ENCODE measurements around the gene SOS1. TPM values are rescaled to one million over a fixed set of nuclear protein-coding genes. Genes with fewer than 3 reads are reported as not detected.

Gene SOS1
- total and polyA plus RNA-seq, 2 donors, result 17.3 to 92.6 TPM

- DNase-seq (ENCODE audit: extremely low spot score), result no peak
- no peaks in the 10 kb centered on the region for H3K36me3 ChIP-seq (ENCODE audit: insufficient read depth)
- WGBS, result 98% methylated on average over 3 of the region's 3 CpGs
- H3K4me3 ChIP-seq (ENCODE audit: low read depth, low read length), result no peak overlapping the region
- no peak overlapping the region for H3K27ac ChIP-seq (ENCODE audit: low read depth)
- H3K4me1 ChIP-seq (ENCODE audit: insufficient read depth), result no peaks in the 10 kb centered on the region
Measured at GRCh38 chr2:38978908-38979307, 141.9 kb downstream of the SOS1 start.

- DNase-seq (ENCODE audit: extremely low spot score), result no peak
- H3K36me3 ChIP-seq (ENCODE audit: insufficient read depth), result no peaks in the 10 kb centered on the region
- no peaks in the 10 kb centered on the region for H3K4me1 ChIP-seq (ENCODE audit: insufficient read depth)
- H3K4me3 ChIP-seq (ENCODE audit: low read depth, low read length), result no peak overlapping the region
- WGBS, result 67% methylated on average over 5 of the region's 5 CpGs
- no peak overlapping the region for H3K27ac ChIP-seq (ENCODE audit: low read depth)
Measured at GRCh38 chr2:38978296-38978903, 142.5 kb downstream of the SOS1 start.

- H3K27ac ChIP-seq (ENCODE audit: low read depth), result no peak overlapping the region
- H3K36me3 ChIP-seq (ENCODE audit: insufficient read depth), result no peaks in the 10 kb centered on the region
- 85% methylated on average over 3 of the region's 3 CpGs for WGBS
- DNase-seq (ENCODE audit: extremely low spot score), result no peak
- H3K4me3 ChIP-seq (ENCODE audit: low read depth, low read length), result no peak overlapping the region
- H3K4me1 ChIP-seq (ENCODE audit: insufficient read depth), result no peaks in the 10 kb centered on the region
Measured at GRCh38 chr2:38977047-38977446, 143.8 kb downstream of the SOS1 start.

- H3K36me3 ChIP-seq (ENCODE audit: insufficient read depth), result no peaks in the 10 kb centered on the region
- DNase-seq (ENCODE audit: extremely low spot score), result no peak
- H3K4me1 ChIP-seq (ENCODE audit: insufficient read depth), result no peaks in the 10 kb centered on the region
- no peak overlapping the region for H3K27ac ChIP-seq (ENCODE audit: low read depth)
- 31% methylated on average over 6 of the region's 6 CpGs for WGBS
- H3K4me3 ChIP-seq (ENCODE audit: low read depth, low read length), result no peak overlapping the region
Measured at GRCh38 chr2:38975042-38975441, 145.8 kb downstream of the SOS1 start.

- no peak overlapping the region for H3K4me3 ChIP-seq (ENCODE audit: low read depth, low read length)
- no peak for DNase-seq (ENCODE audit: extremely low spot score)
- H3K4me1 ChIP-seq (ENCODE audit: insufficient read depth), result no peaks in the 10 kb centered on the region
- H3K27ac ChIP-seq (ENCODE audit: low read depth), result no peak overlapping the region
- no peaks in the 10 kb centered on the region for H3K36me3 ChIP-seq (ENCODE audit: insufficient read depth)
Measured at GRCh38 chr2:38973266-38973665, 147.6 kb downstream of the SOS1 start.

GRCh38 chr2:38971377-38971776 lies 149.5 kb downstream of the SOS1 start:
- Histone ChIP-seq H3K4me3 (ENCODE audit: low read depth, low read length) (no peak overlapping the region), H3K4me1 (ENCODE audit: insufficient read depth) (no peaks in the 10 kb centered on the region), H3K27ac (ENCODE audit: low read depth) (no peak overlapping the region), H3K36me3 (ENCODE audit: insufficient read depth) (no peaks in the 10 kb centered on the region)
- 90% methylated on average over 4 of the region's 4 CpGs for WGBS
- no peak for DNase-seq (ENCODE audit: extremely low spot score)

- H3K36me3 ChIP-seq (ENCODE audit: insufficient read depth), result no peaks in the 10 kb centered on the region
- no peaks in the 10 kb centered on the region for H3K4me1 ChIP-seq (ENCODE audit: insufficient read depth)
- no peak for DNase-seq (ENCODE audit: extremely low spot score)
- 94% methylated on average over 2 of the region's 2 CpGs for WGBS
- no peak overlapping the region for H3K27ac ChIP-seq (ENCODE audit: low read depth)
- H3K4me3 ChIP-seq (ENCODE audit: low read depth, low read length), result no peak overlapping the region
Measured at GRCh38 chr2:38968021-38968420, 152.8 kb downstream of the SOS1 start.

- no peaks in the 10 kb centered on the region for H3K4me1 ChIP-seq (ENCODE audit: insufficient read depth)
- DNase-seq (ENCODE audit: extremely low spot score), result no peak
- no peak overlapping the region for H3K4me3 ChIP-seq (ENCODE audit: low read depth, low read length)
- H3K36me3 ChIP-seq (ENCODE audit: insufficient read depth), result no peaks in the 10 kb centered on the region
- H3K27ac ChIP-seq (ENCODE audit: low read depth), result no peak overlapping the region
- WGBS, result 55% methylated on average over 1 of the region's 1 CpG
Measured at GRCh38 chr2:38966678-38967077, 154.2 kb downstream of the SOS1 start.

GRCh38 chr2:38966006-38966405 lies 154.8 kb downstream of the SOS1 start:
- no peaks in the 10 kb centered on the region for H3K4me1 ChIP-seq (ENCODE audit: insufficient read depth)
- 95% methylated on average over 5 of the region's 5 CpGs for WGBS
- no peaks in the 10 kb centered on the region for H3K36me3 ChIP-seq (ENCODE audit: insufficient read depth)
- DNase-seq (ENCODE audit: extremely low spot score), result no peak
- no peak overlapping the region for H3K27ac ChIP-seq (ENCODE audit: low read depth)
- H3K4me3 ChIP-seq (ENCODE audit: low read depth, low read length), result no peak overlapping the region

GRCh38 chr2:38960609-38961320 lies 160.1 kb downstream of the SOS1 start:
- Histone ChIP-seq H3K4me3 (ENCODE audit: low read depth, low read length) (peak overlapping the region; percentile 43), H3K4me1 (ENCODE audit: insufficient read depth) (no peaks in the 10 kb centered on the region), H3K36me3 (ENCODE audit: insufficient read depth) (no peaks in the 10 kb centered on the region), H3K27ac (ENCODE audit: low read depth) (no peak overlapping the region)
- no peak for DNase-seq (ENCODE audit: extremely low spot score)
- WGBS, result 51% methylated on average over 34 of the region's 34 CpGs

- Histone ChIP-seq H3K4me3 (ENCODE audit: low read depth, low read length) (peak overlapping the region; percentile 43), H3K27ac (ENCODE audit: low read depth) (no peak overlapping the region), H3K4me1 (ENCODE audit: insufficient read depth) (no peaks in the 10 kb centered on the region), H3K36me3 (ENCODE audit: insufficient read depth) (no peaks in the 10 kb centered on the region)
- WGBS, result 6% methylated on average over 97 of the region's 97 CpGs
- DNase-seq (ENCODE audit: extremely low spot score), result peak; percentile 33
Measured at GRCh38 chr2:38959938-38960608, 160.8 kb downstream of the SOS1 start.

GRCh38 chr2:38959466-38959865 lies 161.4 kb downstream of the SOS1 start:
- no peak for DNase-seq (ENCODE audit: extremely low spot score)
- no peaks in the 10 kb centered on the region for H3K4me1 ChIP-seq (ENCODE audit: insufficient read depth)
- WGBS, result 80% methylated on average over 24 of the region's 24 CpGs
- peak overlapping the region; percentile 43 for H3K4me3 ChIP-seq (ENCODE audit: low read depth, low read length)
- H3K27ac ChIP-seq (ENCODE audit: low read depth), result no peak overlapping the region
- no peaks in the 10 kb centered on the region for H3K36me3 ChIP-seq (ENCODE audit: insufficient read depth)

- WGBS, result 96% methylated on average over 5 of the region's 5 CpGs
- Histone ChIP-seq H3K4me1 (ENCODE audit: insufficient read depth) (no peaks in the 10 kb centered on the region), H3K4me3 (ENCODE audit: low read depth, low read length) (no peak overlapping the region), H3K27ac (ENCODE audit: low read depth) (no peak overlapping the region), H3K36me3 (ENCODE audit: insufficient read depth) (no peaks in the 10 kb centered on the region)
- no peak for DNase-seq (ENCODE audit: extremely low spot score)
Measured at GRCh38 chr2:38957972-38958371, 162.9 kb downstream of the SOS1 start.

GRCh38 chr2:38951766-38952165 lies 169.1 kb downstream of the SOS1 start:
- H3K4me1 ChIP-seq (ENCODE audit: insufficient read depth), result no peaks in the 10 kb centered on the region
- no peaks in the 10 kb centered on the region for H3K36me3 ChIP-seq (ENCODE audit: insufficient read depth)
- DNase-seq (ENCODE audit: extremely low spot score), result no peak
- H3K4me3 ChIP-seq (ENCODE audit: low read depth, low read length), result no peak overlapping the region
- no peak overlapping the region for H3K27ac ChIP-seq (ENCODE audit: low read depth)

Data from urinary bladder (tissue), 4 donors.